ENCODE data around the gene GPC6.

GPC6 gene

DNA sequence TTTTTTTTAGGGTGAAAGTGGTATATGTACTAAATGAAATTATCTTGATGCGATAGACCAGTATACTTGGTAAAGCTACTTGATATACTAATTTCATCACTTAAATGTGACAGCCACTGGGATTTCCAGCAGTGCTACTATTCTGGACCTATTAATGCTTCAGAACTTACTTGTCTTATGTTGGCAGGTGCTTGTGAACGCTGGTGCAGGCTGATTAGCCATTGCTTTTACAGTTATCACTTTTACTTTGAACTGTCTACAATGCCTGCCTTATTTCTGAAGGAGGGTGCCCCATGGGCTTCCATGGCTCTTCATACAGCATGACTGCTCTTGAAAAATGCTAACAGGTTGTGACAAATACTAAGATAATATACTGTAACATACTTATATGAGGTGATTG, 294.7 kb downstream of the GPC6 start:
- DNase-seq: no peak

DNA sequence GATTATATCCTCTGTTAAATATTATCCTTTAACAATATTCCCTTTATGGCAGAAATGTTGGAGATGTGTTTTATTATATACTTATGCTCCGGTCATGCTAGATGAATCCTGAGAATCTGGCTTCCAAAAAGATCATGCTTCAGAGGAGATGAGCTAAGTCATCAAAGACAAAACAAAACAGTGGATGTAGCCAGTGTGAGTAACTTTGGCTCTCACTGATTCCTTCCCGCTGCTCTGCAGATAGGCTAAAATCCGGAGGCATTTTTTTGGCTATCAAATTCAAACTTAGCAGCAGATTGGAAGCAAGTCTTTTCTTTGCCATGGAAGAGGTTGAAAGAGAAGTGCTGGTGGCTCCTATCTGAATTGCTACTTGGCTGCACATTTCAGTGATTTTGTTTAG, 295.9 kb downstream of the GPC6 start:
- no peak for DNase-seq

DNA sequence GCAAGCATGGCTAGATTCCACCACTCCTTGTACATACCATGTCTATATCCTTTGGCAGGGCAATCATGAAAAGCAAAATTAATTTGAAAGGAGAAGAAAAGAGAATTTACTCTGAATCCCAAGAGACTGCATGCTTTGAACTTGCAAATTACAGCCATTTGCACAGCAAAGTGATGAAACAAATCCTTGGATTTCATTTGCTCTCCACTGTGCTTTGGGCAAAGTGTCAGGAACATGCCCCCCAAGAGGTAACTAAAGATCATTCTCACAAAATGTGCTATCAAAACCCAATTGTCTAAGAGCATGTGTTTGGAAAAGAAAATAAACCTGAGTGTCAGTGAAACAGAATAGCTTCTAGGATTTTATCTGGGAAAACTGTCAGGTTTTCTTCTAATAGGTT, 298.5 kb downstream of the GPC6 start:
- DNase-seq: no peak

GRCh38 chr13:93527748-93528297, 301.2 kb downstream of the GPC6 start:
- no peak for DNase-seq

GRCh38 chr13:93529961-93530360, 303.4 kb downstream of the GPC6 start:
- no peak for DNase-seq

GRCh38 chr13:93534181-93534700, 307.6 kb downstream of the GPC6 start:
- no peak for DNase-seq

- DNase-seq: no peak
Observed at GRCh38 chr13:93535251-93535650, 308.6 kb downstream of the GPC6 start.

DNA sequence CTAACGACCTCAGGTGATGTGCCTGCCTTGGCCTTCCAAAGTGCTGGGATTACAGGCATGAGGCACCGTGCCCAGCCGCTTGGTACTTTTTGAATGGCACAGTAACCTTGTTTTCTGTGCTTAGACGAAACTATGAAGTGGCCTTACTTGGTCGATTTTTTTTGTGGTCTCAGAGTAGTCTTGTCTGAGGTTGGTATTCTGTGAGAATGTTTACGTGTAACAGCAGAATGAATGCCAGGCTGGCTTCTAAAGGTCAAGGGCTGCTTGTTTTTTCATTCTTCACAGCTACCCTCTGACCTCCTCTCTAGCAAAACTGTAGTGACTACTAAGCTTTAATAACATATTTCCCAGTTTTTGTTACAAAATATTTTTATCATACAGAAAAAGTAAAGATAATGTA, 313.3 kb downstream of the GPC6 start:
- DNase-seq: no peak

- no peak for DNase-seq
Observed at GRCh38 chr13:93547886-93548285, 321.3 kb downstream of the GPC6 start.

DNA sequence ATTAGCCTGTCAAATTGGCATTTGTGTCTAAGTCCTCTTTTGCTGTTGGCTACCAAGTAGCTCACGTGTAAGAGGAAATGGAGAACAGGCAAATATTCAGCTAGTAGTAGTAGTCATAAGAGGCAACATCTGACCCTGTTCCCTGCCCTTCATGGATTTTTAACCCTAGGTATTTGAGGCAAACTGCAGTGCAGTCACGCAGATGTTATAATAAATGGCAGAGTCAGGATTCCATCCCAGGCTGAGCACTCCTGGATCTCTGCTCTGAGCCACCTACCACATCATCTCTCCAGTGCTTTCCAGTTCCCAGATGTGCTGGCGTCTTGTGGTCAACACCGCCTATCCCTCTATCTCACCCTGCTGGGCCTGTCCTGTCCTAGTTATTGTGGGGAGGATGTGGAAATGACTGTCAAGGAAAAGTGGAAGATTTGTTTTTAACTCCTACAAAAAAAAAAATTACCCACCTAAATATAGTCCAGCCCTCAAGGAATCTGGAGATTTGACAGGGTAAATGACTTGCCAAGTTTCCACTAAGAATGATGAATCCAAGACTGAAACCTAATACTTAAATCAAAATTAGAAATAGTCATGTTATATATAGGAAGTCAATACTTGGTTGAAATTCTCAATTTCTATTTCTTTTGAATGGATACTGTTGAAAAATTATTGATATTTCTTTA, 322.9 kb downstream of the GPC6 start:
- DNase-seq: no peak

DNA sequence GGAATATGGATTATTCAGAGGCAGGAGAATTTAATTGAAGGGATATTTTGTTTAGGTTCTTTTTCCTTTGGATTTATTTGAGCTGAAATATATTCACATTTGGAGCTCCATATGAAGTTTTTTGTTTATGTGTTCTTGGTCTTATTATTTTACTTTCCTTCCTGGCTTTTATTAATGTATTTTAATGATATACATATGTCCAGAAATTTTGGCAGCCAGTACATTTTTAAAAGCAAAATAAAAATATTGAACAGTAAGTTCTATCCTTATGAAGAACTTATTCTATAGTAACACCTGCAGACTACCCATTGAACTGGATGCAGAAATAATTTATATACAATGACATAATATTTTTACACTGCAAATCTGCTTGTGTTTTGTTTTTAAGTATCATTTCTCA, 323.6 kb downstream of the GPC6 start:
- no peak for DNase-seq

- DNase-seq: no peak
Observed at GRCh38 chr13:93552596-93552995, 326.0 kb downstream of the GPC6 start.

GRCh38 chr13:93554514-93554913, 327.9 kb downstream of the GPC6 start:
- no peak for DNase-seq

- DNase-seq: no peak
Observed at GRCh38 chr13:93558637-93559036, 332.0 kb downstream of the GPC6 start.

- DNase-seq: no peak
Observed at GRCh38 chr13:93559718-93560117, 333.1 kb downstream of the GPC6 start.

GRCh38 chr13:93561576-93562225, 335.1 kb downstream of the GPC6 start:
- DNase-seq: no peak

- DNase-seq: no peak
Observed at GRCh38 chr13:93562676-93563075, 336.1 kb downstream of the GPC6 start.

GRCh38 chr13:93577105-93577504, 350.5 kb downstream of the GPC6 start:
- no peak for DNase-seq

- DNase-seq: no peak
Observed at GRCh38 chr13:93589788-93590187, 363.2 kb downstream of the GPC6 start.

DNA sequence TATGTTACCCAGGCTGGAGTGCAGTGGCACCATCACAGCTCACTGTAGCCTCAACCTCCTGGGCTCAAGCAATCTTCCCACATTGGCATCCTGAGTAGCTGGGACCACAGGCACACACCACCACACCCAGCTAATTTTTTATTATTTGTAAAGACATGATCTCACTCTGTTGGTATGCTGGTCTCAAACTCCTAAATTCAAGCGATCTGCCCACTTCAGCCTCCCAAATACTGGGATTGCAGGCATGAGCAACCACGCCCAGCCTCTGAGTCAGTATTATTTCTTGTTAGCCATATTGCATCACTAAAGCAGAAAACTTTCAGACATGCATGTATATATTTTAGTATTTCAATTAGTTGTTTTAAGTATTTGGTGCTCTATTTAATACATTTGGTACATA, 376.4 kb downstream of the GPC6 start:
- DNase-seq: no peak

DNA sequence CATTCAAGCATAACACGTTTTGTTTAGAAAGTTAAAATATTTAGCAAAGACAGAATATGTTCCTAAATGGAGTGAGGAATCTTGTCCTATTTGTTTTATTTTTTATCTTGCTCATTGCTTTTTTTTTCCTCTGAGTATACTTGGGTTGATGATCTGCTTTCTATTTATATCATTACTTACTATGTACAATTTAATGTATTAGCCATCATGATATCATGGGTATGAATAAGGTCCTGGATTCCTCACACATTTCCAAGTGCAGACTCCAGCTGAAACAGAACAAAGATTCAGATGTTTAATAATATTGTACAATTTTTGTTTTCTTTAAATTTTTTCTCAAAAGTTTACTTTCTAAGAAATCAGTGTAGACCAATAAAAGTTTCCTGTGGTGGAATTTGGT, 388.2 kb downstream of the GPC6 start:
- DNase-seq: no peak

DNA sequence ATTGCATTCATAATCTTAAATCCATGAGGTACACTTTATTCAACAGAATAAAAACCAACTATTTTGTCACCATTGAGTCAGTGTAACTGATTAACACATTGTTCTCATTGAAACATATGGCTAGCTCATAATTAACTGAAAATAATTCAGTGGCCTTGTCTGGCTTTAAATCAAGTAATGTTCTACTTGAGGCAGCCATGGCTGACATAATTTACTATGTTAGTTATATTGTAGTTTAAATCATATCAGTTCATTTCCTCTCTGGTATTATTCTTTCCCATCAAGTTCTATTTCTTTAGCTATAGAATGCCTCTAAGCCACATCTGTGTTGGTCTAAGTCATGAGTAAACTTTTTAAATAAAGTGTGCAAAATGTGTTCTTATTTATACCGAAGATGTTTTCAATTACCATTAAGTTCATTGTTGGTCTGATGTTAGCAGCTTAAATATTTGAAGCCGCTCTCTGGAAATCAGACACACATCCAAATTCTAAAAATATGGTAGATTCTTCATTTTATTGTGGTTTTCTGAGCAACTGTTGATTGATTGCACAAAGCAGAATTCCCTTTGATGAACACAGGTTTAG, 393.7 kb downstream of the GPC6 start:
- DNase-seq: no peak

GRCh38 chr13:93621051-93621450, 394.4 kb downstream of the GPC6 start:
- DNase-seq: no peak

- no peak for DNase-seq
Observed at GRCh38 chr13:93621966-93622365, 395.4 kb downstream of the GPC6 start.

All from NCI-H1048 (cell line).